ENCODE data around the gene PRDM2.
"Not testable (repeated sequence)": the region's sequence is repeated elsewhere in the genome, so short reads cannot be mapped to it uniquely, and the experiment has no call there.

Gene PRDM2

DNA sequence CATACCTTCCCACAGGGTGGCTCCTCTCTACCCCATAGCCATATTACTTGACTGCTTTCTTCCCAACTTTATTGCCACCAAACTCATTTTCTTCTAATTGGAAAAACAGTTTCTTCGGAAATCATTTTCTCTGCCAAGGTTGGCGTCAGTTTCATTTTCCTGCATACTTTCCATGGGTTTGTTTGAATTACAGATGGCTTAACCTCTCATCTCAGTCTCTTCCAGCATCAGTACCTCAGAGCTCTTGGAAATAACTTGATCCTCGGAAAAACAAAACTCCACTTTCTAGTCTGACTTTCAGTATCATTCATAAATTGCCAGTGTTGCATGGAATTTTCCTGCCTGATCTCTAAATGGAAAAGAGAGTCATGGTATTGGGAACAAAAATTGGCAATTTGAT lies 20.3 kb upstream of the PRDM2 start:
- H3K36me3 ChIP-seq (ENCODE audit: control insufficient read depth, low read depth, low read length): no peaks in the 10 kb centered on the region
- no peaks in the 10 kb centered on the region for H3K9me3 ChIP-seq (ENCODE audit: control insufficient read depth, low read depth, low read length)
- H3K27me3 ChIP-seq (ENCODE audit: control insufficient read depth, insufficient read depth, low read length): no peaks in the 10 kb centered on the region
- H3K4me1 ChIP-seq (ENCODE audit: control insufficient read depth, low read depth, low read length): no peaks in the 10 kb centered on the region
- H3K4me3 ChIP-seq (ENCODE audit: low read length): no peak overlapping the region
- no peak overlapping the region for H3K27ac ChIP-seq (ENCODE audit: low read length)
- H3K9ac ChIP-seq (ENCODE audit: low read length): no peak overlapping the region

DNA sequence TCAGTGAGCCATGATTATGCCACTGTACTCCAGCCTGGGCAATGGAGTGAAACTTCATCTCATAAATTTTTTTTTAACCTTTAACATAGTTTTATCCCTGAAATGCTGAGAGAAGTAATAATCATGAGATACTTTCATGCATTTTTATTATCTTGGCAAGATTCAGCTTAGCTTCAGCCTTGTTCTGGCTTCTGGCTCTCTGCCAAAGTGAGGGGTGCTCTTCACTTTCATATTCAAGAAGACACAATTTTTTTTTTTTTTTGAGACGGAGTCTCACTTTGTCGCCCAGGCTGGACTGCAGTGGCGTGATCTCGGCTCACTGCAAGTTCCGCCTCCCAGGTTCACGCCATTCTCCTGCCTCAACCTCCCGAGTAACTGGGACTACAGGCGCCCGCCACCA lies 19.4 kb upstream of the PRDM2 start:
- not testable (repeated sequence) for H3K9me3 ChIP-seq (ENCODE audit: control insufficient read depth, low read depth, low read length); H3K27me3 ChIP-seq (ENCODE audit: control insufficient read depth, insufficient read depth, low read length); H3K27ac ChIP-seq (ENCODE audit: low read length); H3K9ac ChIP-seq (ENCODE audit: low read length); H3K4me3 ChIP-seq (ENCODE audit: low read length); H3K36me3 ChIP-seq (ENCODE audit: control insufficient read depth, low read depth, low read length); H3K4me1 ChIP-seq (ENCODE audit: control insufficient read depth, low read depth, low read length)

DNA sequence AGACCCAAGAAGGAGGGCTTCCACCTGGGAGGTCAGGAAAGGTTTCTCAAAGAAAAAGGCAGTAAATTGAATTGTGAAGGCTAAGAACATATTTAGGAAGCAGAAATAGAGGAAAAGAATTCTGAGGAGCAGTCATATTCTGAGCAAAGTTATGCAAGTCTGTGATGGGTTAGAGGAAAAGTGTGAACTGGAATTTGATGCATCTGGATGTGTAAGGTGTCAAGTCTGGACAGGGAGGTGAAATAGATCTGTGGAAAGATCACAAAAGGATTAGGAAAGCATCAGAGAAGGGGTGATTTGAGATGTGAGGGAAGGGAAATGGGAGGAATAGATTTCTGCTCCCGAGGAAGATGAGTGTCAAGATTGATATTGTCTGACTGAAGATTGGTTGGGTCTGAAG lies 18.1 kb upstream of the PRDM2 start:
- H3K27ac ChIP-seq (ENCODE audit: low read length): no peak overlapping the region
- no peaks in the 10 kb centered on the region for H3K4me1 ChIP-seq (ENCODE audit: control insufficient read depth, low read depth, low read length)
- no peaks in the 10 kb centered on the region for H3K27me3 ChIP-seq (ENCODE audit: control insufficient read depth, insufficient read depth, low read length)
- H3K4me3 ChIP-seq (ENCODE audit: low read length): no peak overlapping the region
- H3K9ac ChIP-seq (ENCODE audit: low read length): no peak overlapping the region
- no peaks in the 10 kb centered on the region for H3K36me3 ChIP-seq (ENCODE audit: control insufficient read depth, low read depth, low read length)
- no peaks in the 10 kb centered on the region for H3K9me3 ChIP-seq (ENCODE audit: control insufficient read depth, low read depth, low read length)

DNA sequence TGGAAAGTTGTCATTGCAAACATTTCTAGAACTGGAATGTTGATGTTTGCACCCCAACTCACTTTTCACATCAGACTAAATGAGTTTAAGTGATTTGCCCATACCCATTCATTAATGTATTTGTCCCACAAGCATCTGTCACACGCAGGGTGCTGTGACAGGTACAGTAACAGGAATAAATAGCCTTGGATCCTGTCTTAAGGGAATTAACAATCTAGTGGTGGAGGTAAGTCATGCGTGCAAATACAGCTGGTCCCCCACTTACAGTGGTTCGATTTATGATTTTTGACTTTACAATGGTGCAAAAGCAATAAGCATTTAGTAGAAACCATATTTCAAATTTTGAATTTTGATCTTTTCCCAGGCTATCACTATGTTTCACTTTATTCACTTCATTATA lies 17.5 kb upstream of the PRDM2 start:
- H3K4me3 ChIP-seq (ENCODE audit: low read length): no peak overlapping the region
- H3K9ac ChIP-seq (ENCODE audit: low read length): no peak overlapping the region
- H3K27ac ChIP-seq (ENCODE audit: low read length): no peak overlapping the region
- H3K4me1 ChIP-seq (ENCODE audit: control insufficient read depth, low read depth, low read length): no peaks in the 10 kb centered on the region
- H3K9me3 ChIP-seq (ENCODE audit: control insufficient read depth, low read depth, low read length): no peaks in the 10 kb centered on the region
- no peaks in the 10 kb centered on the region for H3K36me3 ChIP-seq (ENCODE audit: control insufficient read depth, low read depth, low read length)
- H3K27me3 ChIP-seq (ENCODE audit: control insufficient read depth, insufficient read depth, low read length): no peaks in the 10 kb centered on the region

DNA sequence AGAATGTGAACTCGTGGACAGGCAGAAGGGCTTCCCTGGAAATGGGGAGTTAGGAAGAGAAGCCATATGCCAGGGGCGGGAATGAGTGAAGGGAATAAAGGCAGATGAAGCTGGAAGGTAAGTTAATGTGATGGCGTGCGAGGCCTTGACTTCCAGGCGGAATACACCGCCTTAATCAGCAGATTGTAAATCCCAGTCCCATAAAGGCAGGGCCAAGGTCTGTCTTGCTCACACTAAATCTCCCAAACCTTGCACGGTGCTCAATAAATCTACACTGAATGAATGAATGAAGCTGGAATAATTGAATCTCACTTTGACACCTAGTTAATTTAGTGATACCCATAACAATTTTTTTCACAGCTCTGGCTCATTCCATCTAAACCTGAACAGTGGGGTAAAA lies 16.8 kb upstream of the PRDM2 start:
- no peaks in the 10 kb centered on the region for H3K36me3 ChIP-seq (ENCODE audit: control insufficient read depth, low read depth, low read length)
- no peak overlapping the region for H3K27ac ChIP-seq (ENCODE audit: low read length)
- H3K9ac ChIP-seq (ENCODE audit: low read length): no peak overlapping the region
- no peaks in the 10 kb centered on the region for H3K9me3 ChIP-seq (ENCODE audit: control insufficient read depth, low read depth, low read length)
- H3K4me3 ChIP-seq (ENCODE audit: low read length): no peak overlapping the region
- H3K27me3 ChIP-seq (ENCODE audit: control insufficient read depth, insufficient read depth, low read length): no peaks in the 10 kb centered on the region
- no peaks in the 10 kb centered on the region for H3K4me1 ChIP-seq (ENCODE audit: control insufficient read depth, low read depth, low read length)

DNA sequence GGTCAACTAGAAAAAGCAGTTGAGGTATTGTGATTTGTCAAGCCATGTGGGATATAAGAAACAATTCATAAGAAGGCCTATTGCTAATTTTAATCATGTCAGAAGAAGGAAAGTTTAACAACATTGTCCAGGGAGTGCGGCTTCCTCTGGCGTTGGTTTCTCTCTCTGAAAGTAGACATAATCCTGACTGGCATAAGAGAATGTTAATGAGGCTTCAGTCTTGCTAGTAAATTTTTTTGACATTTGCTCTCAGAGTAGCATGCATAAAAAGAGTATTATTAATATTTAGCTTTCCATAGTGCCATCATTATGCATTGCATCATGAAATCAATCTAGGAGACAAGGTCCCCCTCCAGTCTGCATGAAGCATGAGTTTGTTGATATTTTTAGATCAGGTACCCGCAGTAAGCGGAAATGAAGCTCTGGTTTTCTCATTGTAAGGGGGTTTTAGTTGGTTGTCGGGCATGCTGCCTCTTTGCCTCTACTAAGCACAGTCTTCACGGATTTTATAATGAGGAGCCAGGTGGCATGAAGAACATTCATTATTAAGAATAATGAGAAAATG lies 12.8 kb upstream of the PRDM2 start:
- Histone ChIP-seq H3K36me3 (ENCODE audit: control insufficient read depth, low read depth, low read length) (no peaks in the 10 kb centered on the region), H3K9ac (ENCODE audit: low read length) (no peak overlapping the region), H3K9me3 (ENCODE audit: control insufficient read depth, low read depth, low read length) (no peaks in the 10 kb centered on the region), H3K4me3 (ENCODE audit: low read length) (no peak overlapping the region), H3K27me3 (ENCODE audit: control insufficient read depth, insufficient read depth, low read length) (no peaks in the 10 kb centered on the region), H3K27ac (ENCODE audit: low read length) (no peak overlapping the region), H3K4me1 (ENCODE audit: control insufficient read depth, low read depth, low read length) (no peaks in the 10 kb centered on the region)

DNA sequence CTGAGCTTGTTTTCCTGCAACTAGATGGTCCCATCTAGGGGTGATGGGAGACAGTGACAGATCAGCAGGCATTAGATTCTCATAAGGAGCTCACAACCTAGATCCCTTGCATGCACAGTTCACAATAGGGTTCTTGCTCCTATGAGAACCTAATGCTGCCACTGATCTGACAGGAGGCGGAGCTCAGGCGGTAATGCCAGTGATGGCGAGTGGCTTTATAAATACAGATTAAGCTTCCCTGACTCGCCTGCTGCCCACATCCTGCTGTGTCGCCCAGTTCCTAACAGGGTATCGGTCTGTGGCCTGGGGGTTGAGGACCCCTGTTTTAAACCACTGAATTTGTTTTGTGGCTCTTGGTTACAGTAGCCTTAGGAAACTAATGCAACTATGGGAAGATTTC lies 6.9 kb upstream of the PRDM2 start:
- H3K4me3 ChIP-seq (ENCODE audit: low read length); H3K27ac ChIP-seq (ENCODE audit: low read length): not testable (repeated sequence)

DNA sequence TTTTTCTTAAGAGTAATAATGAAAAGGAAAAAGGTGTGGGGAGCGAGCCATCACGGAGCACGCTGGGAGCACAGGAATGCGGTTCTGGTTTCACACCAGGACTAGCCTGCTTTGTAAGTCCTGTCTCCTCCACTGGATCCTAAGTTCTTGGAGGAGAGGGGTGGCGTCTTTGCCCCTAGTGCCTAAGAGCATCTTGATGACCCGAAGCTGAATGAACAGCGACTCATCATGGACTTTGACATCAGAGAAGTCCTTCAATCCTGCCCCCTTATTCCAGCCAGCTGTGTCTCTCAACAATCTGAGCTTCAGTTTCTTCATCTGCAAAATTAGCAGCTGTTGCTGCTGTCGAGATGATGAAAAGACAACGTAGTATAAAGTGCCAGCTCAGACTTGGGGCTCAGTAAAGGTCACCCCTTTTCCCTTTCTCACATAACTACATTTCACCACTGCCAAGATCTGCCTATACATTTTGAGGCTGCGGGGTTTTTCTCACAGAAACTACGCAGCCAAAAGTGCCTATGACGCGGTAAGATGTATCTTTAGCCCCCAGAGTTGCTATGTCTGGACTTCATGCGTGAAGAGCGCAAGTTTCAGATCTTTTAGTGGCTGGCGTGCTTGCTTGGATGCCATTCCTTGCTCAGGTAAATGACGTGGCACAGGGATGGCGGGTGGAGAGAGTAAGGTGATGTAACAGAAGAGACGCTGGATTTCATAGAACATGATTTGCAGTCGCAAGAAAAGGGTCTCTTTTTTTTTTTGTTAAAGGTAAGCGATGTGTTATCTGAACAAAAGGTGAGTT lies 4.9 kb upstream of the PRDM2 start:
- Histone ChIP-seq H3K4me3 (ENCODE audit: low read length) (no peak overlapping the region), H3K27ac (ENCODE audit: low read length) (no peak overlapping the region), H3K36me3 (ENCODE audit: control insufficient read depth, low read depth, low read length) (no peaks in the 10 kb centered on the region), H3K9me3 (ENCODE audit: control insufficient read depth, low read depth, low read length) (no peaks in the 10 kb centered on the region), H3K27me3 (ENCODE audit: control insufficient read depth, insufficient read depth, low read length) (peaks cover 18% of the 10 kb centered on the region), H3K9ac (ENCODE audit: low read length) (no peak overlapping the region), H3K4me1 (ENCODE audit: control insufficient read depth, low read depth, low read length) (no peaks in the 10 kb centered on the region)

More for the DNA sequence above, 6.9 kb upstream of the PRDM2 start:
- not testable (repeated sequence) for H3K27me3 ChIP-seq (ENCODE audit: control insufficient read depth, insufficient read depth, low read length); H3K9me3 ChIP-seq (ENCODE audit: control insufficient read depth, low read depth, low read length); H3K9ac ChIP-seq (ENCODE audit: low read length); H3K4me1 ChIP-seq (ENCODE audit: control insufficient read depth, low read depth, low read length); H3K36me3 ChIP-seq (ENCODE audit: control insufficient read depth, low read depth, low read length)

DNA sequence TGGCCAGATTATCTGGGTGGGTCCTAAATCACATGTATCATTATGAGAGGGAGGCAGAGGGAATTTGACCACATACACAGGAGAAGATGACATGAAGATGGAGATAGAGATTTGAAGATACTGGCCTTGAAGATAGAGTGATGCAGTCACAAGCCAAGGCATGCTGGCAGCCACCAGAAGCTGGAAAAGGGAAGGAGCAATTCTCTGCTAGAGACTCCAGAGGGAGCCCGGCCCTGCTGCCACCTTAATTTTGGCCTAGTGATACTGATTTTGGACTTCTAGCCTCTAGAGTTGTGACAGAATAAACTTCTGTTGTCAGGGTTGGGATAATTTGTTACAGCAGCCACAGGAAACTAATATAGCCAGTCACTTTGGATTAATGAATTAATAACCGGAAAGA lies 2.2 kb upstream of the PRDM2 start:
- peaks cover 9% of the 10 kb centered on the region for H3K4me1 ChIP-seq (ENCODE audit: control insufficient read depth, low read depth, low read length)
- no peak overlapping the region for H3K4me3 ChIP-seq (ENCODE audit: low read length)
- no peaks in the 10 kb centered on the region for H3K9me3 ChIP-seq (ENCODE audit: control insufficient read depth, low read depth, low read length)
- H3K27me3 ChIP-seq (ENCODE audit: control insufficient read depth, insufficient read depth, low read length): peaks cover 39% of the 10 kb centered on the region
- H3K36me3 ChIP-seq (ENCODE audit: control insufficient read depth, low read depth, low read length): no peaks in the 10 kb centered on the region
- H3K9ac ChIP-seq (ENCODE audit: low read length): no peak overlapping the region
- no peak overlapping the region for H3K27ac ChIP-seq (ENCODE audit: low read length)

DNA sequence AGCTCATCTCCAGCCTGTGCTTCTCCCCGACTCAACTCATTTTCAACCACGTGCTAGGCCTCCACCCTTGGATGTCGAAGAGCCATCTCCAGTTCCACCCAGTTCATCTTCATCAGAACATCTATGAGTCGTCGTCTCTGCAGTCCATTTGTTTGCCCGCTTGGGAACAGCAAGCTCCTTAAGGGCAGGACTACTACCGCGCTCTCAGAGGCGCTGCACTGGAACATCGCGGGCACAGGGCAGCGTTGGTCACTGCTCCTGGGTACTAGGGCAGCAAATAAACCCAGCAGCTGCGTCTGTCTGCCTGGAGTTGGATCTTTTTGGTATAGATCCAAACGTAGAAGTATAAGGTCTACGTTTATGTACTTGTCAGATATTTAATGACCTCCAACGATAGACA lies 478 bp upstream of the PRDM2 start:
- no peaks in the 10 kb centered on the region for H3K9me3 ChIP-seq (ENCODE audit: control insufficient read depth, low read depth, low read length)
- H3K27me3 ChIP-seq (ENCODE audit: control insufficient read depth, insufficient read depth, low read length): peaks cover 44% of the 10 kb centered on the region
- H3K9ac ChIP-seq (ENCODE audit: low read length): no peak overlapping the region
- no peak overlapping the region for H3K27ac ChIP-seq (ENCODE audit: low read length)
- no peaks in the 10 kb centered on the region for H3K36me3 ChIP-seq (ENCODE audit: control insufficient read depth, low read depth, low read length)
- peaks cover 9% of the 10 kb centered on the region for H3K4me1 ChIP-seq (ENCODE audit: control insufficient read depth, low read depth, low read length)
- peak overlapping the region; percentile 54 for H3K4me3 ChIP-seq (ENCODE audit: low read length)

DNA sequence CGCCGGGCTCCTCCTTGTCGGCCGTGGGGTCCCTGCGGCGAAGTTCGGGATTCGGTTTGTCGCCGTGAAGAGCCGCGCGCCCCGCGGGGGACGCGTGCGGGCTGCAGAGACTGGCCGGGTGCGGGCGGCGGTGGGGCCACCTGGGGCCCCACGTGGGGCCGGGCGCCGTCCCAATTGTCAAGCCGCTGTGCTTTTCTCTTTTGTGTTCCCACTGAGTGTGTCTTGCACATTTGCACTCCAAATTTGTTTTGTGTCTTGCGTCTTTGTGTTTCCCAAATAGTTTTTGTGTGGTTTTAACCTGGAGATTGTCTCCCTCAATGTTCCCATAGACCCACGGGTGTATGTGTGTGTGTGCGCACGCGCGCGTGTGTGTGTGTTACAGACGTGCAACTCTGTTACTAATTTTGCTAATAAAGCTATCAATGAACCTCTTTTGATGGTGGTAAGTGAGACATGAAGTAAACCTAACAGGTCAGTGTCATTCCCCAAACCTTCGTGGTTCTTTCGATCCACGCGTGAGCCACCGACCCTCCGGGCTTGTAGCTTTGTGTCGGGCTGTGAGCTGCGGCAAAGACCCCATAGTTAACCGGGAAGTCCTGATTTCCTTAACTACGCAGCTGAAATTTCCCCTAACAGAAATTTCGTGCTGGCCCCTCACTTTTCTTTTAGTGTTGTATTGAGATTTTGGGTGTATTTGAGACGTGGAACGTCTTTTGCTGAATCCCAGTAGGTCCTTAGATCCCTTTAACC lies 708 bp downstream of the PRDM2 start:
- Histone ChIP-seq H3K4me1 (ENCODE audit: control insufficient read depth, low read depth, low read length) (peaks cover 9% of the 10 kb centered on the region), H3K4me3 (ENCODE audit: low read length) (peak overlapping the region; percentile 85), H3K9ac (ENCODE audit: low read length) (peak overlapping the region; percentile 66), H3K9me3 (ENCODE audit: control insufficient read depth, low read depth, low read length) (no peaks in the 10 kb centered on the region), H3K27ac (ENCODE audit: low read length) (no peak overlapping the region), H3K36me3 (ENCODE audit: control insufficient read depth, low read depth, low read length) (no peaks in the 10 kb centered on the region), H3K27me3 (ENCODE audit: control insufficient read depth, insufficient read depth, low read length) (peaks cover 38% of the 10 kb centered on the region)

DNA sequence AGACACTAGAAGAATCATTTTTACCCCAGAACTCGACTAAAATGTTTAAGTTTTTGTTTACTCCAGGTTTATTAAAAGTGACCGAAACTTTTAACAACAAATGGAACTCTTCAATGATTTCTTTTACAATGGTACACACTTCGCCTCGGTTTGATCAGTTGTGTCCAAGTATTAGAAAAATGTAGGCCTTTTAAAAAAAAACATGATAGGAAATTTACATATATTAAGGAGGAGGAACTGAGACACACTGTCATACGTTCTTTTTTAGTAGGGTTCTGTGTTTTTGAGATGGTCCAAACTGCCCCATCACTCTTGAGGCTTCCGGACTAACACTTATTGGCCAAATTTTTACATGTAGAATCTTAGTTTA lies 1.3 kb downstream of the PRDM2 start:
- no peaks in the 10 kb centered on the region for H3K9me3 ChIP-seq (ENCODE audit: control insufficient read depth, low read depth, low read length)
- peaks cover 36% of the 10 kb centered on the region for H3K27me3 ChIP-seq (ENCODE audit: control insufficient read depth, insufficient read depth, low read length)
- H3K27ac ChIP-seq (ENCODE audit: low read length): no peak overlapping the region
- no peaks in the 10 kb centered on the region for H3K36me3 ChIP-seq (ENCODE audit: control insufficient read depth, low read depth, low read length)
- H3K9ac ChIP-seq (ENCODE audit: low read length): no peak overlapping the region
- H3K4me3 ChIP-seq (ENCODE audit: low read length): peak overlapping the region; percentile 85
- H3K4me1 ChIP-seq (ENCODE audit: control insufficient read depth, low read depth, low read length): peaks cover 9% of the 10 kb centered on the region
